ENCODE measurements around the gene MAP3K5. TPM values are rescaled to one million over a fixed set of nuclear protein-coding genes. Genes with fewer than 3 reads are reported as not detected.

Gene MAP3K5
- total and polyA plus RNA-seq, 2 of the 8 experiments (the other 6 are each of a cell fraction or from before 2014, with no cell fraction given) = 0.63 to 2.6 TPM

DNA sequence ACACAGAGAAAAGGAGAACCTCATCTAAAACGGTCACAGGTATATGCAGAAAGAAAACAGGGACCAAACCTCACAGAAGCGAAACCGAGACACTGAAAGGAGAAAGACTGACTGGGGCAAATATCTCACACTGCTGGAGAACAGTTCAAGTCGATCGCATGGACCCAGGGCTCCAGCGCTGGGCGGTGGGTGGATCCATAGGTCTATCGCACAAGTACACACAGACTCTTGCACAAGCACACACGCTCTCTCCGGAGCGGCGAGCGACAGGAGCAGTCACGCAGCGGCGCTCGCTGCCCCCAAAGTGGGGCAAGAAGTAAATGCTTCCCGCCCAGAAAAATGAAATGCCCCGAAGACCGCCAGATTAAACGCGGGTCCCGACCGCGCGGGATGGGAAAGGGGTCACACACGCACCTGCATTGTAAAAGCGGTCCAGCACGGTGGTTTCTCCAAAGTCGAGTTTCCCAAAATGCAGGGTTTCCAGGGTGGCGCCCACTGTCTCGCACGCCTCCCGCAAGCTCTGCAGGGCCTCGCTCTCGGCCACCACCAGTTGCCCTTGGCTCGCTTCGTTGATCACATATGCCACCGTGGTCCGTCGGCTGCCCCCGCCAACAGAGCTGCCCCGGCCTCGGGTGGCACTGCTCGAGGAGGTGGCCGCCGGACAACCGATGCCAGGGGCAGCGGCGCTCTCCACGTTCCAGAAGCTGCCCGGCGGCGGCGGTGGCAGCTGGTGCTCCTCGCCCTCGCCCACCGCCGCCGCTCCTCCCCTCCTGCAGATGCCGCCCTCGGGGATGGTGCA lies 782 bp downstream of the MAP3K5 start (continued):
- TF ChIP-seq KDM5A (IDR thresholded peaks at IDR 0.05; ENCODE audit: low read length) (no peak), SRF (IDR thresholded peaks at IDR 0.05; ENCODE audit: low read depth, low read length) (no peak), EP300 (IDR thresholded peaks at IDR 0.05; ENCODE audit: borderline replicate concordance in 1 of 2, low read depth in 2 of 2, low read length in 2 of 2) (no peak), JUN (IDR thresholded peaks at IDR 0.05; ENCODE audit: low read depth, low read length) (no peak), TAF7 (optimal IDR thresholded peaks at IDR 0.05; ENCODE audit: borderline replicate concordance, low read depth, low read length) (no peak), ZNF274 (IDR thresholded peaks at IDR 0.05; ENCODE audit: borderline replicate concordance, extremely low read depth, low read length) (no peak), CREB1 (IDR thresholded peaks at IDR 0.05) (no peak), NRF1 (IDR thresholded peaks at IDR 0.05; ENCODE audit: low read depth, low read length) (no peak), POLR2A (IDR thresholded peaks at IDR 0.05; ENCODE audit: control extremely low read depth in 1 of 2, low read depth in 2 of 2, low read length in 2 of 2) (no peak), SP2 (IDR thresholded peaks at IDR 0.05; ENCODE audit: low read length) (no peak), CBX5 (IDR thresholded peaks at IDR 0.05; ENCODE audit: low read depth, low read length) (no peak), KDM1A (IDR thresholded peaks at IDR 0.05; ENCODE audit: borderline replicate concordance, low read length) (no peak), TCF12 (IDR thresholded peaks at IDR 0.05; ENCODE audit: low read depth, low read length) (no peak), EGR1 (IDR thresholded peaks at IDR 0.05; ENCODE audit: borderline replicate concordance, low read depth, low read length) (no peak), RBBP5 (IDR thresholded peaks at IDR 0.05; ENCODE audit: borderline replicate concordance, low read depth, low read length) (no peak), RNF2 (IDR thresholded peaks at IDR 0.05; ENCODE audit: borderline replicate concordance, low read depth, low read length, missing control alignments, poor library complexity, severe bottlenecking) (peak; percentile 65)

Measured in H1 (cell line).